ENCODE results near the gene WWOX. TPM values are rescaled to one million over a fixed set of nuclear protein-coding genes. Genes with fewer than 3 reads are reported as not detected.

The WWOX gene
- total and polyA plus RNA-seq, 2 of the 8 experiments (the other 6 are each of a cell fraction or from before 2014, with no cell fraction given): 5.4 to 16.7 TPM

DNA sequence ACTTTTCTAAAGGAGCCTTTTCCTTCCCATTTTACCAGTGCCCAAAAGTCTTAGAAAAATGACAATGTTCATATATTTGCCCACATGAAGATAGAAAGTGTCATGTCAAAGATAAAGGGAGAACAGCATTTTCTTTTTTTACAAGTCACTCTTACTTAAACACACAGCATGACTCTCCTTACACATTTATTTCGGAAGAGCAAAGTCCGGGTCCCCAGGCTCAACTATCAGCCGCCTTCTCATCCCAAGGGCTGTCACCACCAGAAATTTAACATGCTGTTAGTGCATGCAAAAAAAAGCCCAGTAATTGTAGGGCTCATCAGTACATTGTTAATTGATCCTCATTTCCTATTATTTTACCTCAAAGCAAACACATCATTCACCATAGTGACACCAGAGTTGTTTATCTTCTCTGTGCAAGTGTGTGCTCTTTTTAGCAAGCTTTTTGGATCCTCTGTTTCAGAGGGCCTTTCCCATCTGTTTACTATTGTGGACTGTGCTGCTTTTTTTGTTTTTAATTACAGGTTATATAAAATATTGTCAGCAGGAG, 560.3 kb downstream of the WWOX start:
- H2BK120ac ChIP-seq (replicated peaks; ENCODE audit: low read depth, low read length): no peak overlapping the region
- no peaks in the 10 kb centered on the region for H3K36me3 ChIP-seq (ENCODE audit: control insufficient read depth in 2 of 4, insufficient read depth in 4 of 4, low read length in 3 of 4)
- H2BK15ac ChIP-seq (ENCODE audit: low read length): no peak overlapping the region
- H3K4ac ChIP-seq (replicated peaks; ENCODE audit: insufficient read length, low read depth, low read length): no peak overlapping the region
- peaks cover 0 to 3% (median 0%) of the 10 kb centered on the region in 4 experiments; a peak in 1 of 7 replicates for H3K4me1 ChIP-seq (replicated peaks in 1 of 4; ENCODE audit: control insufficient read depth in 3 of 4, insufficient read depth in 4 of 4, low read length in 3 of 4)
- H2BK12ac ChIP-seq (ENCODE audit: low read depth, low read length): no peak overlapping the region
- H3K4me2 ChIP-seq (ENCODE audit: insufficient read depth in 1 of 2, low read depth in 2 of 2, low read length in 2 of 2): no peak overlapping the region
- no peak for DNase-seq (ENCODE audit: low read depth in 1 of 2, low spot score in 2 of 2)
- no peaks in the 10 kb centered on the region for H3K79me2 ChIP-seq (ENCODE audit: control insufficient read depth in 1 of 2, insufficient read depth in 2 of 2, low read length in 2 of 2)
- no peak overlapping the region for H3K27ac ChIP-seq (ENCODE audit: low read depth, low read length)
- no peak overlapping the region for H2AFZ ChIP-seq (ENCODE audit: low read length)
- H2AK5ac ChIP-seq (ENCODE audit: low read depth, low read length): no peak overlapping the region
- no peak overlapping the region for H3K14ac ChIP-seq (ENCODE audit: insufficient read length)
- no peak overlapping the region for H3K56ac ChIP-seq (replicated peaks; ENCODE audit: insufficient read length, low read depth, low read length)
- H2BK20ac ChIP-seq (ENCODE audit: low read length): no peak overlapping the region
- ChIA-PET POLR2A (ENCODE audit: partially characterized antibody) (no interaction called here), CTCF (ENCODE audit: partially characterized antibody) (no interaction called here)
- H3K23me2 ChIP-seq (ENCODE audit: low read depth, low read length): no peaks in the 10 kb centered on the region
- no peak overlapping the region for H3K18ac ChIP-seq (ENCODE audit: extremely low read depth, low read length)
- no peaks in the 10 kb centered on the region for H3K79me1 ChIP-seq (ENCODE audit: low read depth, low read length)
- no peak overlapping the region for H3K9ac ChIP-seq (replicated peaks in 1 of 4; ENCODE audit: extremely low read depth in 1 of 4, low read depth in 3 of 4, low read length in 3 of 4)
- H4K91ac ChIP-seq (replicated peaks; ENCODE audit: insufficient read length, low read length): no peak overlapping the region
- no peaks in the 10 kb centered on the region for H3K27me3 ChIP-seq (replicated peaks in 1 of 4; ENCODE audit: control insufficient read depth in 3 of 4, extremely low read depth in 1 of 4, insufficient read depth in 3 of 4, low read length in 3 of 4)
- H3K9me3 ChIP-seq (ENCODE audit: insufficient read depth in 2 of 2, low read depth in 1 of 2, low read length in 1 of 2): no peaks in the 10 kb centered on the region
- no peak for FAIRE-seq
- WGBS, 2 experiments (ENCODE audit: extremely low coverage in 1 of 2, insufficient coverage in 1 of 2, insufficient read length in 1 of 2, insufficient replicate concordance in 2 of 2, low coverage in 1 of 2, low lambda C conversion rate in 2 of 2, missing lambda C conversion rate in 1 of 2): 75% methylated on average over 3 of the region's 3 CpGs; no CpG with 5 or more reads in 1 of the 2 experiments
- H3K23ac ChIP-seq (ENCODE audit: insufficient read length): no peak overlapping the region
- no peak overlapping the region for H3K4me3 ChIP-seq (ENCODE audit: extremely low read depth in 1 of 4, insufficient read depth in 2 of 4, low read depth in 3 of 4, low read length in 4 of 4)
- H4K8ac ChIP-seq (ENCODE audit: extremely low read depth, insufficient read depth, low read length): no peak overlapping the region
- no peak overlapping the region for H4K5ac ChIP-seq (ENCODE audit: insufficient read length, low read depth, low read length)
- no peak overlapping the region for H2BK5ac ChIP-seq (ENCODE audit: low read depth, low read length)
- H4K20me1 ChIP-seq (replicated peaks in 1 of 2; ENCODE audit: control insufficient read depth in 1 of 2, insufficient read depth in 2 of 2, low read length in 2 of 2): no peaks in the 10 kb centered on the region
- TF ChIP-seq TAF7 (optimal IDR thresholded peaks at IDR 0.05; ENCODE audit: borderline replicate concordance, low read depth, low read length) (no peak), KDM1A (IDR thresholded peaks at IDR 0.05; ENCODE audit: borderline replicate concordance, low read length) (no peak), CBX8 (IDR thresholded peaks at IDR 0.05; ENCODE audit: borderline replicate concordance, low read depth, low read length) (no peak), EZH2 (IDR thresholded peaks at IDR 0.05; ENCODE audit: low read depth, low read length, severe bottlenecking) (no peak), ASH2L (IDR thresholded peaks at IDR 0.05; ENCODE audit: low read length) (no peak), KDM5A (IDR thresholded peaks at IDR 0.05; ENCODE audit: low read length) (no peak), E2F6 (IDR thresholded peaks at IDR 0.05) (no peak), RFX5 (IDR thresholded peaks at IDR 0.05; ENCODE audit: borderline replicate concordance, low read depth, low read length) (no peak), NRF1 (IDR thresholded peaks at IDR 0.05; ENCODE audit: low read depth, low read length) (no peak), SIRT6 (IDR thresholded peaks at IDR 0.05; ENCODE audit: low read length) (no peak), HDAC2 (IDR thresholded peaks at IDR 0.05; ENCODE audit: borderline replicate concordance in 1 of 2, low read depth in 2 of 2, low read length in 2 of 2) (no peak), BACH1 (IDR thresholded peaks at IDR 0.05; ENCODE audit: low read length) (no peak), MAFK (IDR thresholded peaks at IDR 0.05; ENCODE audit: low read depth, low read length) (no peak), NANOG (IDR thresholded peaks at IDR 0.05; ENCODE audit: insufficient read depth, low read depth, low read length, poor library complexity, severe bottlenecking) (no peak)

Measured in H1 (cell line).